Neural progenitor cell (in vitro differentiated cells): ENCODE measurements around the gene MBOAT1. TPM values are rescaled to one million over a fixed set of nuclear protein-coding genes. Genes with fewer than 3 reads are reported as not detected.

Experiments used
- DNase-seq: peaks from one replicate; pipeline ENCODE4 v3.0.0-alpha.2; 2016; ENCODE audit warnings: low spot score
- H2AFZ ChIP-seq: fragments of 200-600 bp; sonication (generic); replicated peaks from 2 replicates; pipeline ENCODE4 v1.6.1; 2016; ENCODE audit warnings: antibody characterized with exemption
- H3F3A ChIP-seq: fragments of 200-600 bp; sonication (generic); 2 replicates; pipeline ENCODE4 v1.6.1; 2016; ENCODE audit warnings: antibody characterized with exemption, low read depth
- H3K27ac ChIP-seq: fragments of 200-600 bp; sonication (generic); 2 replicates; pipeline ENCODE4 v1.5.1; 2016; ENCODE audit warnings: mild to moderate bottlenecking
- H3K27me3 ChIP-seq: fragments of 200-600 bp; sonication (generic); 2 replicates; pipeline ENCODE4 v1.6.1; 2016; ENCODE audit warnings: mild to moderate bottlenecking, moderate library complexity
- H3K36me3 ChIP-seq: fragments of 200-600 bp; sonication (generic); 2 replicates; pipeline ENCODE4 v1.5.1; 2016
- H3K4me1 ChIP-seq: fragments of 200-600 bp; sonication (generic); 2 replicates; pipeline ENCODE4 v1.6.1; 2016; ENCODE audit warnings: mixed run types
- H3K4me2 ChIP-seq: fragments of 200-600 bp; sonication (generic); 2 replicates; pipeline ENCODE4 v1.6.1; 2016
- H3K4me3 ChIP-seq: fragments of 200-600 bp; sonication (generic); 2 replicates; pipeline ENCODE4 v1.5.1; 2016
- H3K79me2 ChIP-seq: fragments of 200-600 bp; sonication (generic); 2 replicates; pipeline ENCODE4 v1.6.1; 2016; ENCODE audit warnings: low read depth
- H3K9ac ChIP-seq: fragments of 200-600 bp; sonication (generic); 2 replicates; pipeline ENCODE4 v1.6.1; 2016
- H3K9me3 ChIP-seq: fragments of 200-600 bp; sonication (generic); 2 replicates; pipeline ENCODE4 v1.5.1; 2016; ENCODE audit warnings: low read depth
- H4K20me1 ChIP-seq: fragments of 200-600 bp; sonication (generic); 2 replicates; pipeline ENCODE4 v1.6.1; 2016; ENCODE audit warnings: low read depth
- H3K27ac Mint-ChIP-seq: 3 replicates; pipeline ENCODE4 v1.8.0; 2021; ENCODE audit warnings: mixed read lengths
- H3K27me3 Mint-ChIP-seq: 2 replicates; pipeline ENCODE4 v1.8.0; 2022; ENCODE audit warnings: low read depth, mild to moderate bottlenecking, inconsistent platforms, moderate library complexity, mixed read lengths; ENCODE audit not compliant: insufficient read depth
- H3K36me3 Mint-ChIP-seq: 3 replicates; pipeline ENCODE4 v1.8.0; 2021; ENCODE audit warnings: mixed read lengths
- H3K4me1 Mint-ChIP-seq: 3 replicates; pipeline ENCODE4 v1.8.0; 2021; ENCODE audit warnings: mixed read lengths
- H3K4me3 Mint-ChIP-seq: 3 replicates; pipeline ENCODE4 v1.8.0; 2021; ENCODE audit warnings: mild to moderate bottlenecking, moderate library complexity, mixed read lengths
- H3K9me3 Mint-ChIP-seq: 3 replicates; pipeline ENCODE4 v1.8.0; 2020; ENCODE audit warnings: mixed read lengths
- EZH2 ChIP-seq: fragments of 200-600 bp; sonication (generic); IDR thresholded peaks from 2 replicates; pipeline ENCODE4 v1.6.1; 2017; ENCODE audit warnings: antibody characterized with exemption, mild to moderate bottlenecking, moderate library complexity
- EZH2phosphoT487 ChIP-seq: fragments of 200-600 bp; sonication (generic); IDR thresholded peaks from 2 replicates; pipeline ENCODE4 v1.6.1; 2017; ENCODE audit warnings: antibody characterized with exemption
- total RNA-seq: library from RNA; depleted of rRNA; stranded (reverse); fragments of >200 nt; gene quantifications from 2 replicates; pipeline ENCODE4 v1.2.3, GENCODE V29; 2015; ENCODE audit warnings: low replicate concordance
- TF ChIP-seq, protein P1 (sequence below): fragments of 200-600 bp; sonication (generic); IDR thresholded peaks from 2 replicates; pipeline ENCODE4 v1.5.1; 2017; ENCODE audit warnings: antibody characterized with exemption, mild to moderate bottlenecking

Gene MBOAT1
- total RNA-seq, 1 donor from 2014 or later = 0.45 TPM

DNA sequence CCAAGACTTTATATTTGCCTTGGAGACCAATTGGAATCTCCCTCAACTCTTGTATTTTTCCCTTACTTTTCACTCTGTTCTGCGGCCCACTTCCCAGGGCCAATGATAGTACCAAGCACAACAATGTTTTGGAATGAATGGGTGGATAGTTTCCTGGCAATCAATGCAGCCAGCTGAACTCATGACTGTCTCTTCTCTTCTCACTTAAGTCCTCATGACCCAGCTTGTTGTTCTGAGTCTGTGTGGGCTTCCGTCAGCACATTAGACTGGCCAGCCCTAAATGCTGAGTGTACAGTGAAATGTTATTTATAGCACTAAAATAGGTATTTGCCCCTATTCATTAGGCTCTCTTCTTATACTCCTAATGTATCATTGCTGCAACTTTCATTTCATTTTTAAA is 5.6 kb upstream of the MBOAT1 start:
- no peaks in the 10 kb centered on the region for H3K36me3 ChIP-seq

DNA sequence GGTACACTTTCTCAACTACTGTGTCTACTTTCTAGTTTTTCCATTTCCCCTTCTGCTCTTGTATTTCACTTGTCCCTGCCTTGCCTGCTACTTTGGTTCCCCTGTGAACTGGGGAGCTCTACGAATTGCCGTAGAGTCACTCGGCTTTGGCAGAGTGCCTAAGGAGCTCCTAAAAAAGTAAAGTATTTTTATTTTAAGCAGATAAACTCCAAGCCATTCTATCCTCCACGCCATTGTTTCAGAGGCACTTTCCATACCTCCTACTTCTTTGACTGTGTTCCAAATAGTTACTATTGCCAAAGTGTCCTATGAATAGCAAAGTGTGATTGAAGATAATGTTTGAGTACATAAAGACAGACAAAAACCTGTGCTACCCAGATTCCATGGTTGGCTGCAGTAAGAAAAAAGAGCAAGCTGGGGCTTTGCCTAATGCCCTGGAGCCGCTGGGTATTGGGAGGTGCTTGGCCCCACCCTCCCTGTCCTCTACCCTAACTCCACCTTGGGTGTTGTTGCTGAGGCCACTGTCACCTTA is 5.1 kb upstream of the MBOAT1 start:
- no peaks in the 10 kb centered on the region for H4K20me1 ChIP-seq
- TF ChIP-seq, protein P1, sequence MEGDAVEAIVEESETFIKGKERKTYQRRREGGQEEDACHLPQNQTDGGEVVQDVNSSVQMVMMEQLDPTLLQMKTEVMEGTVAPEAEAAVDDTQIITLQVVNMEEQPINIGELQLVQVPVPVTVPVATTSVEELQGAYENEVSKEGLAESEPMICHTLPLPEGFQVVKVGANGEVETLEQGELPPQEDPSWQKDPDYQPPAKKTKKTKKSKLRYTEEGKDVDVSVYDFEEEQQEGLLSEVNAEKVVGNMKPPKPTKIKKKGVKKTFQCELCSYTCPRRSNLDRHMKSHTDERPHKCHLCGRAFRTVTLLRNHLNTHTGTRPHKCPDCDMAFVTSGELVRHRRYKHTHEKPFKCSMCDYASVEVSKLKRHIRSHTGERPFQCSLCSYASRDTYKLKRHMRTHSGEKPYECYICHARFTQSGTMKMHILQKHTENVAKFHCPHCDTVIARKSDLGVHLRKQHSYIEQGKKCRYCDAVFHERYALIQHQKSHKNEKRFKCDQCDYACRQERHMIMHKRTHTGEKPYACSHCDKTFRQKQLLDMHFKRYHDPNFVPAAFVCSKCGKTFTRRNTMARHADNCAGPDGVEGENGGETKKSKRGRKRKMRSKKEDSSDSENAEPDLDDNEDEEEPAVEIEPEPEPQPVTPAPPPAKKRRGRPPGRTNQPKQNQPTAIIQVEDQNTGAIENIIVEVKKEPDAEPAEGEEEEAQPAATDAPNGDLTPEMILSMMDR = no peak
- no peak for TF ChIP-seq EZH2
- TF ChIP-seq EZH2phosphoT487 = no peak
- no peaks in the 10 kb centered on the region for H3K9me3 Mint-ChIP-seq
- peaks cover 7% of the 10 kb centered on the region for H3K27me3 Mint-ChIP-seq
- H3K4me2 ChIP-seq = no peak overlapping the region
- H3K9me3 ChIP-seq = no peaks in the 10 kb centered on the region
- H3K27ac ChIP-seq = no peak overlapping the region
- H3K36me3 Mint-ChIP-seq = no peaks in the 10 kb centered on the region
- H3K79me2 ChIP-seq = no peaks in the 10 kb centered on the region
- peaks cover 18% of the 10 kb centered on the region for H3K4me1 ChIP-seq
- H3K9ac ChIP-seq = no peak overlapping the region
- H3K27me3 ChIP-seq = peaks cover 32% of the 10 kb centered on the region
- H3K36me3 ChIP-seq = no peaks in the 10 kb centered on the region
- no peak overlapping the region for H3K4me3 ChIP-seq
- H3K4me1 Mint-ChIP-seq = peaks cover 16% of the 10 kb centered on the region
- no peak overlapping the region for H2AFZ ChIP-seq
- peaks cover 14% of the 10 kb centered on the region for H3F3A ChIP-seq
- no peak overlapping the region for H3K4me3 Mint-ChIP-seq
- DNase-seq = no peak
- H3K27ac Mint-ChIP-seq = no peak overlapping the region

More for the DNA sequence above, 5.6 kb upstream of the MBOAT1 start:
- no peak overlapping the region for H3K4me3 ChIP-seq
- DNase-seq = no peak
- no peak overlapping the region for H3K9ac ChIP-seq
- H3K27me3 ChIP-seq = peaks cover 27% of the 10 kb centered on the region
- TF ChIP-seq EZH2phosphoT487 = no peak
- peaks cover 14% of the 10 kb centered on the region for H3K4me1 Mint-ChIP-seq
- H3K27ac ChIP-seq = no peak overlapping the region
- H3K27me3 Mint-ChIP-seq = peaks cover 7% of the 10 kb centered on the region
- no peak overlapping the region for H3K4me3 Mint-ChIP-seq
- H3K27ac Mint-ChIP-seq = no peak overlapping the region
- H3K79me2 ChIP-seq = no peaks in the 10 kb centered on the region
- peaks cover 13% of the 10 kb centered on the region for H3F3A ChIP-seq
- no peaks in the 10 kb centered on the region for H3K36me3 Mint-ChIP-seq
- no peak overlapping the region for H2AFZ ChIP-seq
- H3K9me3 Mint-ChIP-seq = no peaks in the 10 kb centered on the region
- no peak overlapping the region for H3K4me2 ChIP-seq
- H4K20me1 ChIP-seq = no peaks in the 10 kb centered on the region
- peaks cover 17% of the 10 kb centered on the region for H3K4me1 ChIP-seq
- H3K9me3 ChIP-seq = no peaks in the 10 kb centered on the region

DNA sequence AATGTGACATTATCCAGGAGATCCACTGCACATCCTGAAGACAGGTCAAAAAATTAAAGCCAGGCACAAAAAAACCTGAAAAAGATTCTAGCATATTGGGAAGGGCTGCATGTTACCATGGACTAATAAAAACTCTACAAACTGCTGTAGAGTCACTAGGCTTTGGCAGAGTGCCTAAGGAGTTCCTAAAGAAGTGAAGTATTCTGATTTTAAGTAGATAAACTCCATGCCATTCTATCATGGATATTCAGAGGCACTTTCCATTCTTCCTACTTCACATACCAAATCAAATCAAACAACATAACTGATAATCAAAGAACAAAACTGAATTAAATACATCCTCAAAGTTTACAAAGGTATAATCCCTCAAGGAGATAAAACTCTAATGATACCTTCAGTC is 3.0 kb upstream of the MBOAT1 start:
- peaks cover 53% of the 10 kb centered on the region for H3K27me3 ChIP-seq
- H3K27ac Mint-ChIP-seq = no peak overlapping the region
- H3K4me2 ChIP-seq = no peak overlapping the region
- peaks cover 20% of the 10 kb centered on the region for H3F3A ChIP-seq
- no peak overlapping the region for H3K4me3 ChIP-seq
- no peaks in the 10 kb centered on the region for H3K36me3 Mint-ChIP-seq
- no peak overlapping the region for H3K27ac ChIP-seq
- TF ChIP-seq EZH2phosphoT487 (no peak), EZH2 (no peak)
- TF ChIP-seq, protein P1 = no peak
- no peaks in the 10 kb centered on the region for H3K9me3 Mint-ChIP-seq
- peaks cover 19% of the 10 kb centered on the region for H3K4me1 Mint-ChIP-seq
- H3K36me3 ChIP-seq = no peaks in the 10 kb centered on the region
- H4K20me1 ChIP-seq = no peaks in the 10 kb centered on the region
- H3K9me3 ChIP-seq = no peaks in the 10 kb centered on the region
- H2AFZ ChIP-seq = no peak overlapping the region
- H3K4me3 Mint-ChIP-seq = no peak overlapping the region
- H3K79me2 ChIP-seq = no peaks in the 10 kb centered on the region
- no peak for DNase-seq
- peaks cover 17% of the 10 kb centered on the region for H3K27me3 Mint-ChIP-seq
- H3K9ac ChIP-seq = no peak overlapping the region
- H3K4me1 ChIP-seq = peaks cover 21% of the 10 kb centered on the region

DNA sequence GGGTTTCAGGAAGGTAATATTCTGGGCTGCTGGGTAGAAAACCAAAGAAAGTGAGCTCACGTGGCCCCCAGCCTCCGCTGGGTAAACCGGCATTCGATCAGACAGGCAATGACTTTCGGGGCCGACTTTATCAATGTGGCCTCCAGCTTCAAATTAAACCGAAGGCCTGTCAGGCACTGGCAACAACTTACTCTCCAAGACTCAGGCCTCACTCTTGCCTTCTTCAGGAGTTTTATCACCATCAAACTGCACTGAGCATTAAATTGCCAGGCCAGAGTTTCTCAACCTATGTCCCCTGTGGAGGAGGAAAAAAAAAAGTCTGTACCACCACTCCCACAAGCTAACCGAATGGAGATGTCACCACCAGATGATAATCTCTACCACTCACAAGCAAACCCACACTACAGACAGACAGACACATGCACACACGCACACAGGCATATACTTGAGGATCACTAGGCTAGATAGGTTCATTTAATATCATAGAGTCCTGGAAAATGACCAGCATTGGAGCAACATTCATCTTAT is 1.1 kb upstream of the MBOAT1 start:
- Histone ChIP-seq H3K79me2 (no peaks in the 10 kb centered on the region), H3K9ac (no peak overlapping the region), H3F3A (peaks cover 20% of the 10 kb centered on the region), H3K36me3 (no peaks in the 10 kb centered on the region), H3K4me2 (peak overlapping the region; percentile 88), H3K9me3 (no peaks in the 10 kb centered on the region), H3K27me3 (peaks cover 63% of the 10 kb centered on the region), H3K4me3 (peak overlapping the region; percentile 66), H2AFZ (peak overlapping the region; percentile 91), H3K27ac (no peak overlapping the region), H4K20me1 (no peaks in the 10 kb centered on the region), H3K4me1 (peaks cover 21% of the 10 kb centered on the region)
- peaks cover 19% of the 10 kb centered on the region for H3K4me1 Mint-ChIP-seq
- no peaks in the 10 kb centered on the region for H3K36me3 Mint-ChIP-seq
- H3K27ac Mint-ChIP-seq = no peak overlapping the region
- H3K9me3 Mint-ChIP-seq = no peaks in the 10 kb centered on the region
- peaks cover 21% of the 10 kb centered on the region for H3K27me3 Mint-ChIP-seq
- H3K4me3 Mint-ChIP-seq = peak overlapping the region; percentile 93
- no peak for TF ChIP-seq EZH2
- DNase-seq = no peak
